ENCODE measurements around the gene PPP2R5E. TPM values are rescaled to one million over a fixed set of nuclear protein-coding genes. Genes with fewer than 3 reads are reported as not detected.

The PPP2R5E gene
- total and polyA plus RNA-seq, 2 of the 8 experiments (the other 6 are each of a cell fraction or from before 2014, with no cell fraction given), result 6.8 to 64.6 TPM

DNA sequence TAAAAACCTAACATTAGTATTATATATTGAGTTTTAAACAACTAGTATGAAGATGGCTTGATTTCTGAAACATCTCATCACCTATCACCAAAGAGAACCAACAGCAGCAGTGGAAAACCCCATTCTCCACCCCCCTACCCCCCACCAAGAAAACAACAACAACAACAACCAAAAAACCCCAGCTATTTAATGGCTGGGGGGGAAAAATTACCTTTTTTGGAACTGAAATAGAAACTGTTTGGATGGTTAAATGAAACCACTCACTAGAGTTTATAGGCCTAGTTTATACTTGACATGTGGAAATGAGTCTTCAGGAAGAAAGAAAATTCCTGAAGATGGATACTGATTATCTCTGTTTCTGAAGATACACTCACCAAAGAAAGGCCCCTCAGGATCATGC lies 30.3 kb downstream of the PPP2R5E start (continued):
- no peak for TF ChIP-seq KDM1A (IDR thresholded peaks at IDR 0.05; ENCODE audit: borderline replicate concordance, low read length)
- TF ChIP-seq, protein P1, sequence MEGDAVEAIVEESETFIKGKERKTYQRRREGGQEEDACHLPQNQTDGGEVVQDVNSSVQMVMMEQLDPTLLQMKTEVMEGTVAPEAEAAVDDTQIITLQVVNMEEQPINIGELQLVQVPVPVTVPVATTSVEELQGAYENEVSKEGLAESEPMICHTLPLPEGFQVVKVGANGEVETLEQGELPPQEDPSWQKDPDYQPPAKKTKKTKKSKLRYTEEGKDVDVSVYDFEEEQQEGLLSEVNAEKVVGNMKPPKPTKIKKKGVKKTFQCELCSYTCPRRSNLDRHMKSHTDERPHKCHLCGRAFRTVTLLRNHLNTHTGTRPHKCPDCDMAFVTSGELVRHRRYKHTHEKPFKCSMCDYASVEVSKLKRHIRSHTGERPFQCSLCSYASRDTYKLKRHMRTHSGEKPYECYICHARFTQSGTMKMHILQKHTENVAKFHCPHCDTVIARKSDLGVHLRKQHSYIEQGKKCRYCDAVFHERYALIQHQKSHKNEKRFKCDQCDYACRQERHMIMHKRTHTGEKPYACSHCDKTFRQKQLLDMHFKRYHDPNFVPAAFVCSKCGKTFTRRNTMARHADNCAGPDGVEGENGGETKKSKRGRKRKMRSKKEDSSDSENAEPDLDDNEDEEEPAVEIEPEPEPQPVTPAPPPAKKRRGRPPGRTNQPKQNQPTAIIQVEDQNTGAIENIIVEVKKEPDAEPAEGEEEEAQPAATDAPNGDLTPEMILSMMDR (IDR thresholded peaks at IDR 0.05; ENCODE audit: control extremely low read depth in 1 of 3, insufficient read depth in 1 of 3, low read depth in 1 of 3, low read length in 3 of 3), result no peak
- TF ChIP-seq, protein P2, sequence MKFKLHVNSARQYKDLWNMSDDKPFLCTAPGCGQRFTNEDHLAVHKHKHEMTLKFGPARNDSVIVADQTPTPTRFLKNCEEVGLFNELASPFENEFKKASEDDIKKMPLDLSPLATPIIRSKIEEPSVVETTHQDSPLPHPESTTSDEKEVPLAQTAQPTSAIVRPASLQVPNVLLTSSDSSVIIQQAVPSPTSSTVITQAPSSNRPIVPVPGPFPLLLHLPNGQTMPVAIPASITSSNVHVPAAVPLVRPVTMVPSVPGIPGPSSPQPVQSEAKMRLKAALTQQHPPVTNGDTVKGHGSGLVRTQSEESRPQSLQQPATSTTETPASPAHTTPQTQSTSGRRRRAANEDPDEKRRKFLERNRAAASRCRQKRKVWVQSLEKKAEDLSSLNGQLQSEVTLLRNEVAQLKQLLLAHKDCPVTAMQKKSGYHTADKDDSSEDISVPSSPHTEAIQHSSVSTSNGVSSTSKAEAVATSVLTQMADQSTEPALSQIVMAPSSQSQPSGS (IDR thresholded peaks at IDR 0.05; ENCODE audit: low read length), result no peak
- no peak for TF ChIP-seq GTF2F1 (IDR thresholded peaks at IDR 0.05; ENCODE audit: borderline replicate concordance, low read depth, low read length)
- TF ChIP-seq CHD2 (IDR thresholded peaks at IDR 0.05; ENCODE audit: low read length), result no peak

All from H1 (cell line).